Stomach (tissue), 4 donors: ENCODE data around the gene ARHGAP35.

Source experiments
- CTCF ChIP-seq, 7 experiments: fragments of 450-650 bp in 4 of 7; fragments of 200-600 bp in 3 of 7; sonication (generic) in 3 of 7; IDR thresholded peaks; one replicate each; pipeline ENCODE4 v1.5.1; 2016 to 2019; ENCODE audit warnings: antibody characterized with exemption in 7 of 7, control low read depth in 2 of 7, mild to moderate bottlenecking in 1 of 7
- POLR2A ChIP-seq, 4 donors: fragments of 450-650 bp; IDR thresholded peaks; one replicate each; pipeline ENCODE4 v1.6.1; 2016; ENCODE audit warnings: antibody characterized with exemption in 4 of 4, control low read depth in 2 of 4, mild to moderate bottlenecking in 1 of 4, moderate library complexity in 1 of 4
- POLR2AphosphoS5 ChIP-seq, 3 donors: sonication (generic); formaldehyde crosslinking; IDR thresholded peaks; one replicate each; pipeline ENCODE4 v1.6.1; 2016; ENCODE audit warnings: antibody characterized with exemption in 3 of 3

- TF ChIP-seq CTCF (IDR thresholded peaks at IDR 0.05) (no peak), POLR2A (IDR thresholded peaks at IDR 0.05) (no peak), POLR2AphosphoS5 (IDR thresholded peaks at IDR 0.05) (no peak)
Measured at GRCh38 chr19:46839752-46840497, 20.9 kb upstream of the ARHGAP35 start.
